WTC11 (cell line): Measurements from ENCODE around the gene CBX5.

Experiments
- ARID4B ChIP-seq: sonication (generic); formaldehyde crosslinking; IDR thresholded peaks from 2 replicates; pipeline ENCODE4 v1.8.0; 2023; ENCODE audit warnings: missing genetic modification reagents, mild to moderate bottlenecking, borderline replicate concordance
- ATF3 ChIP-seq: sonication (generic); formaldehyde crosslinking; conservative IDR thresholded peaks from 2 replicates; pipeline ENCODE4 v1.8.1; 2022; ENCODE audit warnings: mild to moderate bottlenecking, missing genetic modification reagents
- CTCF ChIP-seq: fragments of 200-600 bp; IDR thresholded peaks from 2 replicates; pipeline ENCODE4 v1.8.0; 2022; ENCODE audit warnings: antibody characterized with exemption
- FOXK1 ChIP-seq: sonication (generic); formaldehyde crosslinking; IDR thresholded peaks from 2 replicates; pipeline ENCODE4 v1.8.0; 2022; ENCODE audit warnings: mild to moderate bottlenecking, moderate library complexity, missing genetic modification reagents
- HMGXB4 ChIP-seq: sonication (generic); formaldehyde crosslinking; IDR thresholded peaks from 2 replicates; pipeline ENCODE4 v1.8.1; 2023; ENCODE audit warnings: mild to moderate bottlenecking, moderate library complexity, missing genetic modification reagents
- MXD4 ChIP-seq: fragments of 250-450 bp; sonication (Bioruptor Pico); IDR thresholded peaks from 2 replicates; pipeline ENCODE4 v1.8.0; 2021; ENCODE audit warnings: mild to moderate bottlenecking, moderate library complexity, borderline replicate concordance
- TEAD4 ChIP-seq: sonication (generic); formaldehyde crosslinking; IDR thresholded peaks from 2 replicates; pipeline ENCODE4 v1.8.0; 2022; ENCODE audit warnings: mild to moderate bottlenecking, missing genetic modification reagents
- USF1 ChIP-seq: sonication (generic); formaldehyde crosslinking; IDR thresholded peaks from 2 replicates; pipeline ENCODE4 v1.8.0; 2022; ENCODE audit warnings: mild to moderate bottlenecking, missing genetic modification reagents

GRCh38 chr12:54182981-54183380 lies 96.9 kb downstream of the CBX5 start:
- TF ChIP-seq FOXK1 (CRISPR knock-in tag): no peak
- TF ChIP-seq CTCF: no peak
- TF ChIP-seq MXD4: no peak
- TF ChIP-seq ATF3 (CRISPR knock-in tag): no peak
- TF ChIP-seq HMGXB4: no peak
- no peak for TF ChIP-seq USF1 (CRISPR knock-in tag)
- no peak for TF ChIP-seq TEAD4 (CRISPR knock-in tag)
- TF ChIP-seq ARID4B: no peak
